K562 (cell line): ENCODE results near the gene CERS6. TPM values are rescaled to one million over a fixed set of nuclear protein-coding genes. Genes with fewer than 3 reads are reported as not detected.

Experiments used
- ATAC-seq: fragments of 200-7000 bp; cut with Tn5 transposase; 3 replicates; pipeline ENCODE4 v1.9.1; 2020; ENCODE audit warnings: moderate library complexity
- BruUV-seq: library from RNA; stranded (reverse); fragments of 400-500 nt; replicated peaks from 2 replicates; lab custom pipeline; 2021; lab: Mats Ljungman, UMichigan
- CTCF ChIA-PET: fragments of 300-600 bp; formaldehyde crosslinking; extraction: SDS; loops from one replicate; lab custom pipeline; 2021; ENCODE audit warnings: low intra/inter-chr PET ratio; lab: Yijun Ruan, JAX
- POLR2A ChIA-PET: fragments of 300-600, 350-650 bp; sonication (Branson Sonifier 250); formaldehyde crosslinking; extraction: SDS; loops from one replicate; lab custom pipeline; 2021; ENCODE audit warnings: antibody characterized with exemption, inconsistent platforms; lab: Yijun Ruan, JAX
- DNase-seq, 4 experiments: peaks; one replicate each; pipeline versions ENCODE4 v3.0.0 to v3.0.0-alpha.2; 2011 to 2018; ENCODE audit warnings: low spot score in 3 of 4, mixed read lengths in 3 of 4; ENCODE audit errors: extremely low read depth in 1 of 4
- FAIRE-seq: peaks from 2 replicates; lab custom pipeline; 2011; peaks lifted over from hg19 to GRCh38; lab: Jason Lieb, UNC
- H2AFZ ChIP-seq: 2 replicates; pipeline ENCODE4 v1.6.0; 2011; ENCODE audit warnings: low read depth, low read length, control low read depth, inconsistent platforms
- H3K27ac ChIP-seq: fragments of 200-600 bp; 3 replicates; pipeline ENCODE4 v1.8.0; 2011; ENCODE audit warnings: low read depth, mild to moderate bottlenecking, control low read depth, inconsistent platforms, low read length, moderate library complexity, mixed read lengths; ENCODE audit errors: extremely low read depth
- H3K27me3 ChIP-seq, 2 experiments: fragments of 300-600 bp in 1 of 2; 2 replicates in 1 of 2; 3 replicates in 1 of 2; pipeline versions ENCODE4 v1.6.0 to v1.8.0; 2011; ENCODE audit warnings: inconsistent platforms in 2 of 2, low read length in 2 of 2, mild to moderate bottlenecking in 1 of 2, mixed read lengths in 1 of 2, moderate library complexity in 1 of 2; ENCODE audit not compliant: control insufficient read depth in 2 of 2, insufficient read depth in 2 of 2
- H3K36me3 ChIP-seq: fragments of 300-600 bp; 3 replicates; pipeline ENCODE4 v1.8.0; 2011; ENCODE audit warnings: mild to moderate bottlenecking, low read length, inconsistent platforms; ENCODE audit not compliant: control insufficient read depth, insufficient read depth
- H3K4me1 ChIP-seq, 2 experiments: fragments of 200-600 bp in 1 of 2; replicated peaks in 1 of 2; 2 replicates in 1 of 2; 3 replicates in 1 of 2; pipeline versions ENCODE4 v1.5.1 to v1.8.0; 2011; ENCODE audit warnings: inconsistent platforms in 2 of 2, low read length in 2 of 2, mild to moderate bottlenecking in 1 of 2, mixed read lengths in 1 of 2, moderate library complexity in 1 of 2; ENCODE audit not compliant: control insufficient read depth in 2 of 2, insufficient read depth in 2 of 2
- H3K4me2 ChIP-seq: 2 replicates; pipeline ENCODE4 v1.6.1; 2011; ENCODE audit warnings: low read length, control low read depth, inconsistent platforms, mixed read lengths; ENCODE audit not compliant: insufficient read depth
- H3K4me3 ChIP-seq: fragments of 200-600 bp; sonication (generic), shearing (Covaris generic); 2 replicates; pipeline ENCODE4 v1.5.1; 2016; ENCODE audit warnings: control low read depth, inconsistent platforms
- H3K79me2 ChIP-seq: fragments of 200-600 bp; 3 replicates; pipeline ENCODE4 v1.8.0; 2011; ENCODE audit warnings: low read length, inconsistent platforms; ENCODE audit not compliant: control insufficient read depth, insufficient read depth
- H3K9ac ChIP-seq, 2 experiments: 2 replicates each; pipeline versions ENCODE4 v1.6.0 to v1.6.1; 2011; ENCODE audit warnings: low read depth in 2 of 2, low read length in 2 of 2, control low read depth in 1 of 2, inconsistent platforms in 1 of 2, mild to moderate bottlenecking in 1 of 2, mixed read lengths in 1 of 2; ENCODE audit not compliant: insufficient read depth in 1 of 2
- H3K9me1 ChIP-seq: one replicate; pipeline ENCODE4 v1.6.0; 2011; ENCODE audit warnings: inconsistent platforms, mild to moderate bottlenecking, low read length, moderate library complexity; ENCODE audit not compliant: control insufficient read depth, insufficient read depth
- H3K9me3 ChIP-seq: replicated peaks from 2 replicates; pipeline ENCODE4 v1.5.1; 2011; ENCODE audit warnings: low read depth, low read length, inconsistent platforms; ENCODE audit not compliant: control insufficient read depth, insufficient read depth
- H4K20me1 ChIP-seq: replicated peaks from 2 replicates; pipeline ENCODE4 v1.6.1; 2011; ENCODE audit warnings: low read length, inconsistent platforms, mixed read lengths; ENCODE audit not compliant: control insufficient read depth, insufficient read depth
- ETV1 ChIP-seq: fragments of 450-650 bp; conservative IDR thresholded peaks from 2 replicates; pipeline ENCODE4 v1.6.1; 2016; ENCODE audit warnings: missing genetic modification characterization, control low read depth, low read depth, missing compliant biosample characterization
- GABPB2 ChIP-seq: fragments of 250-450 bp; sonication (Bioruptor Pico); conservative IDR thresholded peaks from 2 replicates; pipeline ENCODE4 v1.5.1; 2021; ENCODE audit warnings: mild to moderate bottlenecking
- HDAC8 ChIP-seq: fragments of 450-650 bp; IDR thresholded peaks from 2 replicates; pipeline ENCODE4 v1.6.1; 2016; ENCODE audit warnings: mild to moderate bottlenecking, missing genetic modification characterization, moderate library complexity, missing compliant biosample characterization
- HNRNPH1 ChIP-seq: fragments of 200-400 bp; formaldehyde crosslinking; optimal IDR thresholded peaks from 2 replicates; pipeline ENCODE3; 2017; ENCODE audit warnings: low read depth, mild to moderate bottlenecking, low read length, moderate library complexity
- JUN ChIP-seq, 2 experiments: sonication (generic) in 1 of 2; formaldehyde crosslinking in 1 of 2; IDR thresholded peaks; 2 replicates each; pipeline versions ENCODE4 v1.6.1 to v1.8.0; 2012 to 2022; ENCODE audit warnings: borderline replicate concordance in 2 of 2, mild to moderate bottlenecking in 2 of 2, improper control_type of control experiment in 1 of 2, low read depth in 1 of 2, low read length in 1 of 2, missing genetic modification reagents in 1 of 2
- MIER1 ChIP-seq: fragments of 450-650 bp; IDR thresholded peaks from 2 replicates; pipeline ENCODE4 v1.6.1; 2016; ENCODE audit warnings: antibody characterized with exemption, mild to moderate bottlenecking, low read depth
- RBFOX2 ChIP-seq: fragments of 200-400 bp; formaldehyde crosslinking; IDR thresholded peaks from 2 replicates; pipeline ENCODE4 v1.6.1; 2017; ENCODE audit warnings: low read depth, mild to moderate bottlenecking, low read length, moderate library complexity
- XRCC4 ChIP-seq: IDR thresholded peaks from one replicate; pipeline ENCODE4 v1.6.1; 2011; ENCODE audit not compliant: insufficient read depth, insufficient read length; ENCODE audit errors: extremely low read depth
- ZNF217 ChIP-seq: sonication (generic); formaldehyde crosslinking; IDR thresholded peaks from 2 replicates; pipeline ENCODE4 v1.8.0; 2022; ENCODE audit warnings: mild to moderate bottlenecking, missing genetic modification reagents
- whole genome bisulfite sequencing: fragments of 100-300 bp; shearing (Covaris generic); methylation state at CpG from one replicate; pipeline ENCODE4 v1.1.6; 2016; ENCODE audit warnings: low coverage, mixed read lengths; ENCODE audit not compliant: insufficient coverage; ENCODE audit errors: missing lambda C conversion rate; 5-methylcytosine and 5-hydroxymethylcytosine counted together
- in situ Hi-C: fragments of 300-500 bp; cut with MboI; formaldehyde crosslinking; loops from 4 replicates; pipeline ENCODE4 v1.15.0; 2018; ENCODE audit warnings: inconsistent platforms, mixed read lengths
- intact Hi-C: fragments of 100-400 bp; cut with micrococcal nuclease; formaldehyde crosslinking; loops from 2 replicates; pipeline ENCODE4 v1.14.2; 2022
- polyA plus RNA-seq, 8 experiments: library from polyadenylated mRNA; depleted of rRNA in 4 of 8; stranded (reverse) in 5 of 8; unstranded in 3 of 8; fragments of >200 nt; fragmentation: Nextera tagmentation in 2 of 8; fragmentation: Illumina TruSeq in 1 of 8; extraction: Ambion mirVana in 2 of 8; extraction: Trizol in 1 of 8; gene quantifications; 2 replicates each; pipeline versions ENCODE4 v1.2.1 to v1.2.3, GENCODE V29; 2011 to 2014; ENCODE audit warnings: inconsistent platforms in 1 of 8, missing spikeins in 1 of 8
- total RNA-seq, 7 experiments: library from RNA; depleted of rRNA in 6 of 7; stranded (reverse); fragments of >200 nt in 6 of 7; fragmentation: Illumina TruSeq in 2 of 7; extraction: Trizol in 2 of 7; gene quantifications; 2 replicates each; pipeline versions ENCODE4 v1.2.1 to v1.2.3, GENCODE V29; 2011 to 2021; ENCODE audit warnings: low replicate concordance in 1 of 7
- TF ChIP-seq, protein P1 (sequence below): sonication (generic); formaldehyde crosslinking; IDR thresholded peaks from 2 replicates; pipeline ENCODE4 v1.8.0; 2022; ENCODE audit warnings: missing genetic modification reagents, mild to moderate bottlenecking, borderline replicate concordance

The CERS6 gene
- total and polyA plus RNA-seq, 9 of the 15 experiments (the other 6 are each of a cell fraction or from before 2014, with no cell fraction given), result 1.6 to 13.6 (median 11.4) TPM

GRCh38 chr2:168654705-168655104 lies 198.6 kb downstream of the CERS6 start:
- CTCF ChIA-PET, result no interaction called here
- no TSS peak for BruUV-seq
- no peak for DNase-seq

More at GRCh38 chr2:168654705-168655104, 198.6 kb downstream of the CERS6 start:
- Histone ChIP-seq H3K4me3 (no peak overlapping the region), H3K79me2 (no peaks in the 10 kb centered on the region), H3K9me3 (no peaks in the 10 kb centered on the region), H3K9me1 (no peaks in the 10 kb centered on the region), H3K27me3 (no peaks in the 10 kb centered on the region), H3K36me3 (no peaks in the 10 kb centered on the region), H3K4me2 (no peak overlapping the region), H2AFZ (no peak overlapping the region), H3K4me1 (no peaks in the 10 kb centered on the region), H3K9ac (no peak overlapping the region), H3K27ac (no peak overlapping the region), H4K20me1 (no peaks in the 10 kb centered on the region)
- TF ChIP-seq JUN (IDR thresholded peaks at IDR 0.05; ENCODE audit: borderline replicate concordance, low read depth, low read length) (no peak), JUN (CRISPR knock-in tag; IDR thresholded peaks at IDR 0.05; ENCODE audit: borderline replicate concordance) (no peak), HNRNPH1 (no peak), ETV1 (tag) (no peak), GABPB2 (no peak), ZNF217 (CRISPR knock-in tag) (no peak), XRCC4 (no peak), HDAC8 (no peak), RBFOX2 (no peak), MIER1 (no peak)
- TF ChIP-seq, protein P1, sequence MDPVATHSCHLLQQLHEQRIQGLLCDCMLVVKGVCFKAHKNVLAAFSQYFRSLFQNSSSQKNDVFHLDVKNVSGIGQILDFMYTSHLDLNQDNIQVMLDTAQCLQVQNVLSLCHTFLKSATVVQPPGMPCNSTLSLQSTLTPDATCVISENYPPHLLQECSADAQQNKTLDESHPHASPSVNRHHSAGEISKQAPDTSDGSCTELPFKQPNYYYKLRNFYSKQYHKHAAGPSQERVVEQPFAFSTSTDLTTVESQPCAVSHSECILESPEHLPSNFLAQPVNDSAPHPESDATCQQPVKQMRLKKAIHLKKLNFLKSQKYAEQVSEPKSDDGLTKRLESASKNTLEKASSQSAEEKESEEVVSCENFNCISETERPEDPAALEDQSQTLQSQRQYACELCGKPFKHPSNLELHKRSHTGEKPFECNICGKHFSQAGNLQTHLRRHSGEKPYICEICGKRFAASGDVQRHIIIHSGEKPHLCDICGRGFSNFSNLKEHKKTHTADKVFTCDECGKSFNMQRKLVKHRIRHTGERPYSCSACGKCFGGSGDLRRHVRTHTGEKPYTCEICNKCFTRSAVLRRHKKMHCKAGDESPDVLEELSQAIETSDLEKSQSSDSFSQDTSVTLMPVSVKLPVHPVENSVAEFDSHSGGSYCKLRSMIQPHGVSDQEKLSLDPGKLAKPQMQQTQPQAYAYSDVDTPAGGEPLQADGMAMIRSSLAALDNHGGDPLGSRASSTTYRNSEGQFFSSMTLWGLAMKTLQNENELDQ (CRISPR knock-in tag), result no peak
- POLR2A ChIA-PET, result no interaction called here
- ATAC-seq (no peak), FAIRE-seq (no peak)
- intact Hi-C loops (no loop called here), in situ Hi-C loops (no loop called here)
- WGBS, result 55% methylated on average over 1 of the region's 1 CpG
